Activated effector memory CD4-positive, alpha-beta T cell treated with anti-CD3 and anti-CD28 coated beads, Interleukin-2, amount 50 U/mL, for 16 hours (primary cell): ENCODE results near the gene MYOF.
"Not testable (repeated sequence)": the region's sequence is repeated elsewhere in the genome, so short reads cannot be mapped to it uniquely, and the experiment has no call there.

ENCODE experiments used
- DNase-seq: peaks from one replicate; pipeline ENCODE4 v3.0.0-alpha.2; 2020

Gene MYOF

DNA sequence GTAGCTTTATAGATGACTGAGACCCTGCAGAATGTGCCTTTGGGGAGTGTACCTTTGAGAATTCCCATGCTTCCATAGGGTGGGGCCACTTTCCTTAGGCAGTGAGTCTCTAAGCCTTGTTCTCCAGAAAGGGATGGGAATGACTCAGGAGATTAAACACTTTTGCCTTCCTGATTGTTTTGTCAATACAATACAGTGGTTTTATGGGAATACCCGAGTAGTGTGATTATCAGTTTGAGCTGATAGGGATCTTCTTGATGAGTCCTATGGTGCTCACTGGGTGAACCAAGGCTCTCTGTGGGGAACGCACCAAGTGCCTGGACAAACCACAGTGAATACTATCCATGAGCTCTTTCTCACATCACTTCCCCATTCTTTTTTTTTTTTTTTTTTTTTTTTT, 6.3 kb downstream of the MYOF start:
- DNase-seq: no peak

- no peak for DNase-seq
Measured at GRCh38 chr10:93475227-93475626, 6.9 kb downstream of the MYOF start.

DNA sequence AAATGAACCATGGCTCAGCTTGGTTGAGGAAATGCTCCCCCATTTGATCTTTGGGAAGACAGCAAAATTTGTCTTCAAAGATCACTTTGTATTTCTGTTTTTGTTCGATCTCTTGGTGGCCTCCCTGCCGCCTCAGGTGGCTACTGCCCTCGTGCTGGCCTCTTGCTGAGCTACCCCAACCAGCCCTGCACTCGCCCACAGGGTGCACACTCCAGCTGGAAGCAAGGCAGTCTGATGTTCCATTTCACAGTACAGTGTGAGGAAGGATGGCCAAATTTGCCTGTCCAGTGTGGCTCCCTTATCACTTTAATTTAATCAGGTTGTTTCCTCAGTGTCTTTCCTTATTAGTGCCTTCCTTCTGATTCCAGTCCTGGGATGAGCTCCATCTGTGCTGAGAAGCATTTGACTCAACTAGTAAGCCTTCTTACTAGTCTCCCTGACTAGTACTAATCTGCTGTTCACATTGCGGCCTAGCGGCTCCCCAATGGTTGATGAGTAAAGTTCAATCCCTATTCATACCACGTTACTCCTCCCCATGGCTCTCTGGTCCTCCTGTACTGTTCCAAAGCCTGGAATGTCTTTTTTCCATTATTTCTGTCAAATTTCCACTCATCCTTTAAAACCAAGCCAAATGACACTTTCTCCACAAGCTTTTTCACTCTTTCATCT, 8.2 kb downstream of the MYOF start:
- DNase-seq: no peak

DNA sequence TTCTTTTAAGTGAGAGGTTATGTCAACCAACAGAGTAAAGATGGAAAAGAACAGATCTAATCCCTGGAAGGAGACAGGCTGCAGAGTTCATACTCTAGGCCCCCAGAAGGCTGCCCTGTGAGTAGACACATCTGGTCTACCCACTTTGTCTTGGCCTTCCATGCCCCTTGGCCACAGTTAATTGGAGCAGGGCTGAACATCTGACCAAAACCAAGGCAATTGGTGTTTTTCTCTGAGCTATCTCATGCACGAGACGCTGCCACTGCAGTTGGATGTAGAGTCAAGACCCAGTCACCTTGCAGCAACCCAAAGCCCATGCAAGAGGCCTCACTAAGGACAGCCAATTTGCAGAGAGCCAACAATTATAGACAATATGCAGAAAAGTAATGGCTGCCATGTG, 9.0 kb downstream of the MYOF start:
- DNase-seq: no peak

- no peak for DNase-seq
Measured at GRCh38 chr10:93471110-93471651, 11.0 kb downstream of the MYOF start.

- DNase-seq: no peak
Measured at GRCh38 chr10:93469454-93469853, 12.7 kb downstream of the MYOF start.

- DNase-seq: no peak
Measured at GRCh38 chr10:93468461-93469213, 13.5 kb downstream of the MYOF start.

DNA sequence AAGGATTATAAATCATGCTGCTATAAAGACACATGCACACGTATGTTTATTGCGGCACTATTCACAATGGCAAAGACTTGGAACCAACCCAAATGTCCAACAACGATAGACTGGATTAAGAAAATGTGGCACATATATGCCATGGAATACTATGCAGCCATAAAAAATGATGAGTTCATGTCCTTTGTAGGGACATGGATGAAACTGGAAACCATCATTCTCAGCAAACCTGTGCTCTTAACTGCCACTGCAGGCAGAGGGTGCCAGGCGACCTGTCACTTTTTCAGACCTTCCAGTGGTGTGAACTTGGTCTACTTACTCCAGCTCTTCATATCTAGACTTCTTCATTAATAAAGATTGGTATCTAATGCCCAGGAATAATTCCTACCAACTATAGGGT, 14.5 kb downstream of the MYOF start:
- not testable (repeated sequence) for DNase-seq

GRCh38 chr10:93465806-93466675, 16.1 kb downstream of the MYOF start:
- no peak for DNase-seq

DNA sequence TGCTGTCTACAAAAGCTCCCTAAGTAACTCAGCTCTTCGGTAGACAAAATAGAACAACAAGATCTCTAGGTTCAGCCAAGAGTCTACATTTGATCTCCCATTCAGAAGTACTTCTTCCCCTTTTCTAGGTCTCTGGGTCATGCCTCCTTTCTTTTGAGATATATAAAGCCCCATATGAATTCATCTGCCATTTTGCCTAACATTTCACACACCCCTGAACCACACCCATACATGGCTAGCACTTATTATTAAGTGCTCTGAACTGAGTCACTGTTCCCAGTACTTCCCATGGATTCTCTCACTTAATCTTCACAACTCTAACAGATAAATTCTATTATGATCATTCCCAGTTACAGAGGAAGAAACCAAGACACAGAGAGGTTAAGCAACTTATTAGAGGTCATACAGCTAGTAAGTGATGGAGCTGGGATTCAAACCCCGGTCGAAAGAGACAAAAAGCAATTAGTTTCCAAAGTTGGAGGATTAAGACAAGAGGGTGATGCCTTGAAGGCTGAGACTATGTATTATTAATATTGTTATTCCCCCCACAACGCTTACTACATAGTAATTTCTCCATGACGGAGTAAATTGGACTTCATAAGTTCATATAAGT, 17.3 kb downstream of the MYOF start:
- no peak for DNase-seq

- DNase-seq: no peak
Measured at GRCh38 chr10:93463723-93464476, 18.2 kb downstream of the MYOF start.

DNA sequence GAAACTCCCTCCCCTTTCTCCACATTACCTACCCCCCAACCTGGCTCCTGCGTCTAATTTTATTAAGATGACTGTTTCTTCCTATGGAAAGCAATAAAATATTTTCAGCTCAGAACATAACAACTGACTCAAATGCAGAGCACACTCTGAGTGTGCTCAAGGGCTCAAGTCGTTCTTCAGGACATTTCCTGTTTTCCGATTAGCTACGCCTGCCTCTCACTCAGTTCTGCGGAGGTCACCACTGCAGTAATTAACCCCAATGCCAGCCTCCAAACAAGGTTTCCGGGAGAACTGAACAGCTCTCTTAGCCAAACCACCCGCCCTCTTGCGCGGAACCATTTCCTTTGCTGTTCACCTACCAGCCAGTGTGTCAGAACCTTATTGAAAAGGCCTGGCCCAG, 19.3 kb downstream of the MYOF start:
- DNase-seq: peak; percentile 74

DNA sequence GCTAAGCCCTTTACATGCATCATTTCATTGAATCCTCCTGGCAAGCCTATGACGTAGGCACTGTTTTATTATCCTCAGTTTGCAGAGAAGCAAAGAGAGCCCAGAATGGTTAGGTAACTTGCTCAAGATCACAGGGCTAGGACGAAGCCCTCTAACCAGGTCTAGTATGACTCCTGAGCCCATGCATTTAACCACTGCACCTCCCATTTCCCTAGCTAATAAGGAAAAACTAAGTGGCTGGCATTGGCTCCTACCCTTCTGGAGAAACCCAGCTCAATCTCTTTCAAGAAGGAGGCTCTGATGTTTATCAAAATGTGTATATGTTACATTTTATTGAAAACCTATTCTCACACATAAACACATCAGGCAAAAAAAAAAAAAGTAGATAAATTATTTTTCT, 19.8 kb downstream of the MYOF start:
- DNase-seq: no peak

DNA sequence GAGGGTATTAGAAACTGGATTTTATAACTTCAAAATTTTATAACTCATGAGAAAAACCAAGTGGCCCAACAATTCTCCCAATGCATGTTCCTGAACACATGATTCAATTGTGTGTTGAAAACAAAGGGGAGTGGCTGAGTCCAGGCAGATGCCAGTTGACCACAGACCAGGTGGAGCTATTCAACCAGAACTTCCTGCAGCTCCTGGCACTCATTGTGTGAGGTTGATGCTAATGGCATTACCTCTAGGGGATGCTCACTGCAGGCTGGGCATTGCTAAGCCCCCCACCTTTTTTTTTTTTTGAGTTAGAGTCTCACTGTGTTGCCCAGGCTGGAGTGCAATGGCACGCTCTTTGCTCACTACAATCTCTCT, 20.3 kb downstream of the MYOF start:
- no peak for DNase-seq

GRCh38 chr10:93461109-93461806, 20.9 kb downstream of the MYOF start:
- no peak for DNase-seq

DNA sequence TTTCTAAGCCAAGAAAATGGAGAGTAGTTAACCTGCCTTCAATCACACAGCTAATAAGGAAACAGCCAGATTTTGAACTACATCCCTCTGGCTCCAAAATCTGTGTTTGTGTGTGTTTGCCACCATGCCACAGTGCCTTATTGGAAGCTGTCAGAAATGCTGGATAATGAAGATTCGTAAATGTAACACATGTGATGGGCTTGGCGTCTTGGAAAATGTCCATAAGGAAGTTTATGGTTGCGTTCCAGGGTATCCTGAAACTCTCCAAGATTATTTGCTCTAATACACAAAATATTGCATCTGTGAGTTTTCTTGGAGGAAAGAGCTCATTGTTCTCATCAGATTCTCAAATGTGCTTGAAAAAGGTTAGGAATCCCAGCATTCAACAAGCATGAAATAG, 22.7 kb downstream of the MYOF start:
- DNase-seq: no peak

DNA sequence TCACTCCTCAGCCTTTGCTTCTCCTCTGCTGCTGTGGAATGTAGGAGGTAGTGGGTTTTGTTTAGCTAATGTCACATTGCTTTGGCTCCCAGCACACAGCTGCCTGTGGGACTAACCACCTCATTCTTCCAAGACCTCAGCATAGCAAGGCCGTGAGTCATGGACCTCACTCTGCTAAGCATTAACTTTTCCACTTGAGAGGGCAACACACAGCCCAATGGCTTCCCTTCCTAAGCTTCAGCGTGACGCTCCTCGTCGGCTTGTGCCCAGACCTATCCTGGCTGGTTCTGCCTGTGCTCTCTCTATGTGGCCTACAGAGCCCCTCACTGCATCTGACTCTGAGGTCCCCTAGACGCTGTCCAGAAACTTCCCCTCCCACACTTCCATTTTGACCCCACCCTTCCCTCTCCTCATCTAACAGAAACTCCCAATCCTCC, 23.3 kb downstream of the MYOF start:
- DNase-seq: no peak

- no peak for DNase-seq
Measured at GRCh38 chr10:93457511-93457910, 24.6 kb downstream of the MYOF start.

DNA sequence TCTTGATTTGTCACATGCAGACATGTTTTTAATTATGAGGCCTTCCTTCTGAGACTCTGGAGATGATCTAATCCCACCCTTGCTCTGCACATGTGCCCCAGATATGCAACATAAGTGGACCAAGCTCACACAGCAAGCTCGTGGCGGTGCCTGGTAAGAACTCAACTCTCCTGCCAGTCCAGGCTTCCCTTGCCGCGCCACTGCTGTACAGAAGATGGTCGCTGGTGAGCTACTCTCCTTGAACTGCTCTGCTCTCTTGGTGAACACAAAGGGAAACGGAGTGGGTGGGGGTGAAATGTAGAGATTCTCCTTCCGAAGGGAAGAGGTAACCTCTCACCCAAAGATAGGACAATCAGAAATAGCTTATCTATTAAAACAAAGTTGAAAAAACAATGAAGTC, 25.7 kb downstream of the MYOF start:
- DNase-seq: no peak

DNA sequence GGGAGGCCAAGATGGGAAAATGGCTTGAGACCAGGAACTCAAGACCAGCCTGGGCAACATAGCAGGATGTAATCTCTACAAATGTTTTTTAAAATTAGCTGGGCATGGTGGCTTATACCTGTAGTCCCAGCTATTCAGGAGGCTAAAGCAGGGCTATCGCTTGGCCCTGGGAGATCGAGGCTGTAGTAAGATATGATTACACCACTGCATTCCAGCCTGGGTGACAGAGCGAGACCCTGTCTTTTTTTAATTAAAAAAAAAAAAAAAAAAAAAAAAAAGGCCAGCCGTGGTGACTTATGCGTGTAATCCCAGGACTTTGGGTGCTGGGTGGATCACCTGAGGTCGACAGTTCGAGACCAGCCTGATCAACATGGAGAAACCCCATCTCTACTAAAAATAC, 27.4 kb downstream of the MYOF start:
- DNase-seq: no peak

GRCh38 chr10:93454146-93454545, 28.0 kb downstream of the MYOF start:
- no peak for DNase-seq

DNA sequence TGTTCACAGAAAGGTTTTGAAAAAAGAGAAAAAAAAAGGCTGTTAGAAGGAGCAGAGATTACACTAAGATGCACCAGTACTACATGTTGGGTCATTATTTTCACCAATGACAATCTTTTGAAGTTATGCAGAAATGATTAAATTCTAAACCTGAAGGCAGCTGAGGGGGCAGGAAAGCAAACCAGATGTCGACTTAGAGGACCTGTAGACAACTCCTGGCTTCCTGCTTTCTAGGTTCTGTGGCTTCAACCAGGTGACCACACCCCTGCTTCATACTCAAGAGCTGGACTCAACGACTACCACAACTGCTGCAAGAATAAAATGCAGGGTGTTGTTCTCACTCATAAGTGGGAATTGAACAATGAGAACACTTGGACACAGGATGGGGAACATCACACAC, 30.0 kb downstream of the MYOF start:
- no peak for DNase-seq
